Trophoblast cell (in vitro differentiated cells and primary cell): ENCODE data around the gene SIRPB1.

Source experiments
- DNase-seq, 2 donors: peaks; one replicate each; pipeline ENCODE4 v3.0.0-alpha.2; 2016
- H2AFZ ChIP-seq: 2 replicates; pipeline ENCODE4 v1.6.1; 2013; ENCODE audit warnings: low read length, moderate library complexity, mild to moderate bottlenecking; ENCODE audit not compliant: insufficient read depth, poor library complexity
- H2AK5ac ChIP-seq: 2 replicates; pipeline ENCODE4 v1.6.1; 2013; ENCODE audit warnings: mild to moderate bottlenecking, low read length
- H2BK120ac ChIP-seq: 2 replicates; pipeline ENCODE4 v1.6.1; 2013; ENCODE audit warnings: low read length, mild to moderate bottlenecking, moderate library complexity; ENCODE audit not compliant: insufficient read depth, poor library complexity
- H2BK12ac ChIP-seq: 2 replicates; pipeline ENCODE4 v1.6.1; 2013; ENCODE audit warnings: mild to moderate bottlenecking, low read length, moderate library complexity
- H2BK5ac ChIP-seq: 2 replicates; pipeline ENCODE4 v1.6.1; 2013; ENCODE audit warnings: low read length, low read depth, moderate library complexity, mild to moderate bottlenecking; ENCODE audit not compliant: poor library complexity
- H3K14ac ChIP-seq: 2 replicates; pipeline ENCODE4 v1.6.1; 2013; ENCODE audit warnings: mild to moderate bottlenecking, low read length
- H3K18ac ChIP-seq: 2 replicates; pipeline ENCODE4 v1.6.1; 2013; ENCODE audit warnings: mild to moderate bottlenecking, low read length
- H3K23ac ChIP-seq: 2 replicates; pipeline ENCODE4 v1.6.1; 2013; ENCODE audit warnings: low read length
- H3K27ac ChIP-seq: 2 replicates; pipeline ENCODE4 v1.5.1; 2013; ENCODE audit warnings: low read depth, mild to moderate bottlenecking, inconsistent platforms, low read length, moderate library complexity
- H3K27me3 ChIP-seq: 2 replicates; pipeline ENCODE4 v1.6.1; 2013; ENCODE audit warnings: inconsistent platforms, mild to moderate bottlenecking, low read length, moderate library complexity; ENCODE audit not compliant: insufficient read depth
- H3K36me3 ChIP-seq, 2 experiments: 1 replicate in 1 of 2; 2 replicates in 1 of 2; pipeline ENCODE4 v1.6.1; 2013; ENCODE audit warnings: low read length in 2 of 2, mild to moderate bottlenecking in 2 of 2, moderate library complexity in 1 of 2; ENCODE audit not compliant: insufficient read depth in 2 of 2, control insufficient read depth in 1 of 2
- H3K4ac ChIP-seq: 2 replicates; pipeline ENCODE4 v1.6.1; 2013; ENCODE audit warnings: low read depth, mild to moderate bottlenecking, low read length, moderate library complexity
- H3K4me1 ChIP-seq, 2 experiments: 1 replicate in 1 of 2; 2 replicates in 1 of 2; pipeline ENCODE4 v1.6.1; 2013; ENCODE audit warnings: low read length in 2 of 2, mild to moderate bottlenecking in 2 of 2, moderate library complexity in 1 of 2; ENCODE audit not compliant: insufficient read depth in 2 of 2, control insufficient read depth in 1 of 2
- H3K4me2 ChIP-seq: 2 replicates; pipeline ENCODE4 v1.6.1; 2013; ENCODE audit warnings: inconsistent platforms, mild to moderate bottlenecking, low read length, moderate library complexity
- H3K4me3 ChIP-seq: 2 replicates; pipeline ENCODE4 v1.5.1; 2013; ENCODE audit warnings: mild to moderate bottlenecking, low read depth, low read length, inconsistent platforms
- H3K79me1 ChIP-seq: one replicate; pipeline ENCODE4 v1.6.1; 2013; ENCODE audit warnings: low read length
- H3K79me2 ChIP-seq: 2 replicates; pipeline ENCODE4 v1.6.1; 2013; ENCODE audit warnings: low read length, mild to moderate bottlenecking; ENCODE audit not compliant: control insufficient read depth, insufficient read depth, poor library complexity
- H3K9ac ChIP-seq: 2 replicates; pipeline ENCODE4 v1.6.1; 2013; ENCODE audit warnings: mild to moderate bottlenecking, low read length
- H3K9me3 ChIP-seq: 2 replicates; pipeline ENCODE4 v1.6.1; 2013; ENCODE audit warnings: low read depth, mild to moderate bottlenecking, control low read depth, inconsistent platforms, low read length; ENCODE audit not compliant: insufficient read depth
- H4K12ac ChIP-seq: 2 replicates; pipeline ENCODE4 v1.6.1; 2013; ENCODE audit warnings: low read depth, mild to moderate bottlenecking, low read length, moderate library complexity
- H4K8ac ChIP-seq: 2 replicates; pipeline ENCODE4 v1.6.1; 2013; ENCODE audit warnings: low read depth, mild to moderate bottlenecking, low read length, moderate library complexity
- H4K91ac ChIP-seq: one replicate; pipeline ENCODE4 v1.6.1; 2013; ENCODE audit warnings: low read depth, mild to moderate bottlenecking, low read length, moderate library complexity
- WGBS: extraction: QIAGEN DNeasy Blood & Tissue Kit; methylation state at CpG from one replicate; pipeline ENCODE4 v1.1.7; 2013; ENCODE audit warnings: missing lambda C conversion rate; ENCODE audit not compliant: insufficient read length, insufficient coverage; ENCODE audit errors: extremely low coverage; 5-methylcytosine and 5-hydroxymethylcytosine counted together

Gene SIRPB1

DNA sequence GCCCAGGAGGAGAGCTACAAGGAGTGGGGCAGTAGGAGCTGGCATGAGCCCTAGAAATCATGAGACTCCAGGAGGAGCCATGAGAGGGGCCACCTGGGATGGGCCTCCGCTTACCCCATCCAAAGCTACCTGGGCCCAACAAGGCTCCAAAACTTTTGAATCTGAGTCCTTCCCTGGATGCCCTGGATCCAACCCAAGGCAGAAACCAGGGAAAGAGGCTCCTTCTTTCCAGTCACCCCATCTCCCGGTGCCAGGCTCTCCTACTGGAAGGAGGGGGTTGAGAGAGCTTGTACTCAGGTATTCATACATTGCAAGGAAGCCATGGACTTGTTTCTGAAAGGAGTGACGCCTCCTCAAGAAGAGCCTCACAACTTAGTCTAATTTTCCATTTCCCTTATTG is 45.5 kb upstream of the SIRPB1 start:
- Histone ChIP-seq H3K79me1 (no peaks in the 10 kb centered on the region), H3K4me1 (no peaks in the 10 kb centered on the region), H3K9ac (no peak overlapping the region), H4K12ac (no peak overlapping the region), H3K9me3 (peaks cover 3% of the 10 kb centered on the region), H2BK12ac (no peak overlapping the region), H3K18ac (no peak overlapping the region), H3K14ac (no peak overlapping the region), H3K23ac (no peak overlapping the region), H2BK120ac (no peak overlapping the region), H4K91ac (no peak overlapping the region), H3K4me3 (no peak overlapping the region), H2AFZ (no peak overlapping the region), H3K27ac (no peak overlapping the region), H4K8ac (no peak overlapping the region), H2AK5ac (no peak overlapping the region), H3K27me3 (no peaks in the 10 kb centered on the region), H3K79me2 (no peaks in the 10 kb centered on the region), H3K36me3 (no peaks in the 10 kb centered on the region), H2BK5ac (no peak overlapping the region), H3K4me2 (no peak overlapping the region), H3K4ac (no peak overlapping the region)
- WGBS: no CpG with 5 or more reads among the region's 3 CpGs
- no peak for DNase-seq

GRCh38 chr20:1664911-1665310 is 45.1 kb upstream of the SIRPB1 start:
- H2AFZ ChIP-seq: no peak overlapping the region
- no peaks in the 10 kb centered on the region for H3K36me3 ChIP-seq
- H3K79me2 ChIP-seq: no peaks in the 10 kb centered on the region
- H3K18ac ChIP-seq: no peak overlapping the region
- no peaks in the 10 kb centered on the region for H3K9me3 ChIP-seq
- H3K14ac ChIP-seq: no peak overlapping the region
- no peak overlapping the region for H3K4ac ChIP-seq
- H4K91ac ChIP-seq: no peak overlapping the region
- no peaks in the 10 kb centered on the region for H3K27me3 ChIP-seq
- no peak overlapping the region for H4K8ac ChIP-seq
- H3K4me2 ChIP-seq: no peak overlapping the region
- no peak overlapping the region for H2BK12ac ChIP-seq
- H3K27ac ChIP-seq: no peak overlapping the region
- H3K23ac ChIP-seq: no peak overlapping the region
- H3K9ac ChIP-seq: no peak overlapping the region
- no peaks in the 10 kb centered on the region for H3K79me1 ChIP-seq
- no peak overlapping the region for H2BK5ac ChIP-seq
- no peak overlapping the region for H2AK5ac ChIP-seq
- no peak overlapping the region for H2BK120ac ChIP-seq
- H4K12ac ChIP-seq: no peak overlapping the region
- no peaks in the 10 kb centered on the region for H3K4me1 ChIP-seq
- DNase-seq: no peak
- H3K4me3 ChIP-seq: no peak overlapping the region
- WGBS: no CpG with 5 or more reads among the region's 5 CpGs

DNA sequence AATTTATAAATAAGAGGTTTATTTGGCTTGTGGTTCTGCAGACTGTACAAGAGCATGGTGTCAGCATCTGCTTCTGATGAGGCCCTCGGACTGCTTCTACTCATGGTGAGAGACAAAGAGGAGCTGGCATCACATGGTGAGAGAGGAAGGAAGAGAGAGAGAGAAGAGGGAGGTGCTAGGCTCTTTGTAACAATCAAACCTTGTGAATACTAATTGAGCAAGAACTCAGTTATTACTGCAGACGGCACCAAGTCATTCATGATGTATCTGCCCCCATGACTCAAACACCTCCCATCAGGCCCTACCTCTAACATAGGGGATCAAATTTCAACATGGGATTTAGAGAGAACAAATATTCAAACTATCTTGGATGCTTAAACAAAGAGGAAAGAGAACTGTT is 44.1 kb upstream of the SIRPB1 start:
- H3K9me3 ChIP-seq: no peaks in the 10 kb centered on the region
- H3K27me3 ChIP-seq: no peaks in the 10 kb centered on the region
- H3K4me3 ChIP-seq: no peak overlapping the region
- no peak for DNase-seq
- no peaks in the 10 kb centered on the region for H3K79me1 ChIP-seq
- H3K14ac ChIP-seq: no peak overlapping the region
- H3K27ac ChIP-seq: no peak overlapping the region
- H2BK5ac ChIP-seq: no peak overlapping the region
- H4K91ac ChIP-seq: no peak overlapping the region
- H3K4ac ChIP-seq: no peak overlapping the region
- H4K12ac ChIP-seq: no peak overlapping the region
- no peak overlapping the region for H3K18ac ChIP-seq
- no peak overlapping the region for H2BK12ac ChIP-seq
- H3K4me2 ChIP-seq: no peak overlapping the region
- H2BK120ac ChIP-seq: no peak overlapping the region
- WGBS: no CpG with 5 or more reads among the region's 2 CpGs
- no peak overlapping the region for H2AFZ ChIP-seq
- H3K79me2 ChIP-seq: no peaks in the 10 kb centered on the region
- H2AK5ac ChIP-seq: no peak overlapping the region
- H3K9ac ChIP-seq: no peak overlapping the region
- H3K4me1 ChIP-seq: no peaks in the 10 kb centered on the region
- no peak overlapping the region for H4K8ac ChIP-seq
- no peaks in the 10 kb centered on the region for H3K36me3 ChIP-seq
- no peak overlapping the region for H3K23ac ChIP-seq

GRCh38 chr20:1661542-1662299 is 41.9 kb upstream of the SIRPB1 start:
- H4K12ac ChIP-seq: no peak overlapping the region
- no peak overlapping the region for H3K23ac ChIP-seq
- no peak overlapping the region for H2BK5ac ChIP-seq
- no peak overlapping the region for H3K4ac ChIP-seq
- H4K8ac ChIP-seq: no peak overlapping the region
- H3K4me3 ChIP-seq: no peak overlapping the region
- H3K79me1 ChIP-seq: no peaks in the 10 kb centered on the region
- H2AK5ac ChIP-seq: no peak overlapping the region
- H4K91ac ChIP-seq: no peak overlapping the region
- H3K14ac ChIP-seq: no peak overlapping the region
- no peaks in the 10 kb centered on the region for H3K79me2 ChIP-seq
- no peak overlapping the region for H2AFZ ChIP-seq
- H3K9ac ChIP-seq: no peak overlapping the region
- WGBS: no CpG with 5 or more reads among the region's 2 CpGs
- no peak overlapping the region for H2BK12ac ChIP-seq
- no peaks in the 10 kb centered on the region for H3K9me3 ChIP-seq
- H2BK120ac ChIP-seq: no peak overlapping the region
- no peaks in the 10 kb centered on the region for H3K27me3 ChIP-seq
- H3K36me3 ChIP-seq: no peaks in the 10 kb centered on the region
- DNase-seq: no peak
- H3K27ac ChIP-seq: no peak overlapping the region
- no peak overlapping the region for H3K4me2 ChIP-seq
- H3K18ac ChIP-seq: no peak overlapping the region
- H3K4me1 ChIP-seq: no peaks in the 10 kb centered on the region
